A549 (cell line): ENCODE data around the gene FXN.

ENCODE experiments used
- BHLHE40 ChIP-seq: IDR thresholded peaks from 2 replicates; pipeline ENCODE4 v1.6.1; 2012; ENCODE audit warnings: low read depth, low read length, inconsistent platforms
- CTCF ChIP-seq: fragments of >200 bp; sonication (Bioruptor Twin); formaldehyde crosslinking; IDR thresholded peaks from 3 replicates; pipeline ENCODE4 v1.5.1; 2016
- EHMT2 ChIP-seq: fragments of 200-600 bp; sonication (generic); IDR thresholded peaks from 2 replicates; pipeline ENCODE4 v1.6.1; 2016; ENCODE audit warnings: antibody characterized with exemption, low read depth, mild to moderate bottlenecking, moderate library complexity
- ESRRA ChIP-seq: fragments of 150-350 bp; IDR thresholded peaks from 2 replicates; pipeline ENCODE4 v1.6.1; 2014; ENCODE audit warnings: mild to moderate bottlenecking, low read length, borderline replicate concordance
- KDM1A ChIP-seq: fragments of 200-600 bp; sonication (generic); IDR thresholded peaks from 2 replicates; pipeline ENCODE4 v1.6.1; 2016; ENCODE audit warnings: low read depth, mild to moderate bottlenecking
- MAFK ChIP-seq: fragments of 450-650 bp; IDR thresholded peaks from 2 replicates; pipeline ENCODE4 v1.6.1; 2014; ENCODE audit not compliant: partially characterized antibody
- POLR2A ChIP-seq: IDR thresholded peaks from 2 replicates; pipeline ENCODE4 v1.6.1; 2012; ENCODE audit warnings: mild to moderate bottlenecking, low read length
- RAD21 ChIP-seq, 2 experiments: fragments of >200 bp in 1 of 2; sonication (Bioruptor Twin) in 1 of 2; formaldehyde crosslinking in 1 of 2; IDR thresholded peaks in 1 of 2; conservative IDR thresholded peaks in 1 of 2; 2 replicates in 1 of 2; 3 replicates in 1 of 2; pipeline ENCODE4 v1.6.1; 2012 to 2018; ENCODE audit warnings: inconsistent platforms in 1 of 2
- RFX5 ChIP-seq: fragments of 450-650 bp; IDR thresholded peaks from 2 replicates; pipeline ENCODE4 v1.7.1; 2014; ENCODE audit warnings: antibody characterized with exemption, mild to moderate bottlenecking, moderate library complexity
- SREBF2 ChIP-seq: fragments of 450-650 bp; IDR thresholded peaks from 2 replicates; pipeline ENCODE4 v1.6.1; 2014; ENCODE audit warnings: mild to moderate bottlenecking, moderate library complexity
- USF2 ChIP-seq: fragments of 450-650 bp; IDR thresholded peaks from 2 replicates; pipeline ENCODE4 v1.6.1; 2014; ENCODE audit warnings: antibody characterized with exemption
- ZFP36 ChIP-seq: fragments of 450-650 bp; IDR thresholded peaks from 2 replicates; pipeline ENCODE4 v1.6.1; 2014; ENCODE audit warnings: borderline replicate concordance; ENCODE audit not compliant: partially characterized antibody

GRCh38 chr9:69004836-69005235, 30.7 kb upstream of the FXN start:
- TF ChIP-seq KDM1A (no peak), CTCF (no peak), RFX5 (no peak), SREBF2 (no peak), POLR2A (no peak), BHLHE40 (no peak), EHMT2 (no peak), ESRRA (no peak), MAFK (no peak), ZFP36 (no peak), RAD21 (conservative IDR thresholded peaks at IDR 0.05 in 1 of 2, IDR thresholded peaks at IDR 0.05 in 1 of 2) (no peak), USF2 (no peak)
